ENCODE measurements around the gene EIPR1. TPM values are rescaled to one million over a fixed set of nuclear protein-coding genes. Genes with fewer than 3 reads are reported as not detected.

The EIPR1 gene
- total and polyA plus RNA-seq, 2 experiments from 2014 or later, result 17.4 to 46.3 TPM

DNA sequence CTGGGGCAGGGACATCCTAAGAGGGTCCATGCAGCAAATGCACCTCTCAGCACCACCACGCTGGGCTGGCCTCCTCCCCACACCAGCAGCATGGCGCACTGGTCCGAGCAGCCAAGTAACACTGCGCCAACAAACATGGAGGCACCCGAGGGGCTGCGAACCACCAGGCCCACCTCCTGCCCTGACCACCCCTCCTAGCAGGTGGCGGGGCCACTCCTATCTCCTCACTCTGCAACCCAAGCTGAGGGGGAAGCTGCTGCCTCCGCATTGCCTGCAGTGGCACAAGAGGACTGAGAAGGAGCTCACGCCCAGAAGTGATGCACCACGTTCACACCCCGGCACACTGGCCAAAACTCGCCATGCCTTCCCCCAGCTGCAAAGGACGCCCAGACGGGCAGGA is 94.4 kb downstream of the EIPR1 start:
- Mint-ChIP-seq H3K36me3 (ENCODE audit: low read depth) (peaks cover 14% of the 10 kb centered on the region), H3K27ac (no peak overlapping the region), H3K4me1 (peaks cover 11% of the 10 kb centered on the region), H3K27me3 (ENCODE audit: insufficient read depth, low read depth, poor library complexity) (peaks cover 2% of the 10 kb centered on the region), H3K9me3 (peaks cover 6% of the 10 kb centered on the region; the same call in 2 of the 3 replicates), H3K4me3 (no peak overlapping the region)
- H3K79me2 ChIP-seq (replicated peaks; ENCODE audit: insufficient read depth), result peaks cover 4% of the 10 kb centered on the region
- no peaks in the 10 kb centered on the region for H3K9me2 ChIP-seq (ENCODE audit: insufficient read depth)
- no peaks in the 10 kb centered on the region for H3K27me3 ChIP-seq (ENCODE audit: insufficient read depth)
- peaks cover 3% of the 10 kb centered on the region; the same call in 1 of the 2 replicates for H4K20me1 ChIP-seq (replicated peaks; ENCODE audit: insufficient read depth)
- no peak overlapping the region for H3K4me2 ChIP-seq
- H3K27ac ChIP-seq (ENCODE audit: low read depth), result no peak overlapping the region
- H3K4me3 ChIP-seq, result no peak overlapping the region
- H2AFZ ChIP-seq, result no peak overlapping the region
- no peak for TF ChIP-seq ZNF114 (CRISPR knock-in tag; IDR thresholded peaks at IDR 0.05)
- no peak for TF ChIP-seq ZNF331 (CRISPR knock-in tag; IDR thresholded peaks at IDR 0.05; ENCODE audit: low read depth)
- TF ChIP-seq, protein P1, sequence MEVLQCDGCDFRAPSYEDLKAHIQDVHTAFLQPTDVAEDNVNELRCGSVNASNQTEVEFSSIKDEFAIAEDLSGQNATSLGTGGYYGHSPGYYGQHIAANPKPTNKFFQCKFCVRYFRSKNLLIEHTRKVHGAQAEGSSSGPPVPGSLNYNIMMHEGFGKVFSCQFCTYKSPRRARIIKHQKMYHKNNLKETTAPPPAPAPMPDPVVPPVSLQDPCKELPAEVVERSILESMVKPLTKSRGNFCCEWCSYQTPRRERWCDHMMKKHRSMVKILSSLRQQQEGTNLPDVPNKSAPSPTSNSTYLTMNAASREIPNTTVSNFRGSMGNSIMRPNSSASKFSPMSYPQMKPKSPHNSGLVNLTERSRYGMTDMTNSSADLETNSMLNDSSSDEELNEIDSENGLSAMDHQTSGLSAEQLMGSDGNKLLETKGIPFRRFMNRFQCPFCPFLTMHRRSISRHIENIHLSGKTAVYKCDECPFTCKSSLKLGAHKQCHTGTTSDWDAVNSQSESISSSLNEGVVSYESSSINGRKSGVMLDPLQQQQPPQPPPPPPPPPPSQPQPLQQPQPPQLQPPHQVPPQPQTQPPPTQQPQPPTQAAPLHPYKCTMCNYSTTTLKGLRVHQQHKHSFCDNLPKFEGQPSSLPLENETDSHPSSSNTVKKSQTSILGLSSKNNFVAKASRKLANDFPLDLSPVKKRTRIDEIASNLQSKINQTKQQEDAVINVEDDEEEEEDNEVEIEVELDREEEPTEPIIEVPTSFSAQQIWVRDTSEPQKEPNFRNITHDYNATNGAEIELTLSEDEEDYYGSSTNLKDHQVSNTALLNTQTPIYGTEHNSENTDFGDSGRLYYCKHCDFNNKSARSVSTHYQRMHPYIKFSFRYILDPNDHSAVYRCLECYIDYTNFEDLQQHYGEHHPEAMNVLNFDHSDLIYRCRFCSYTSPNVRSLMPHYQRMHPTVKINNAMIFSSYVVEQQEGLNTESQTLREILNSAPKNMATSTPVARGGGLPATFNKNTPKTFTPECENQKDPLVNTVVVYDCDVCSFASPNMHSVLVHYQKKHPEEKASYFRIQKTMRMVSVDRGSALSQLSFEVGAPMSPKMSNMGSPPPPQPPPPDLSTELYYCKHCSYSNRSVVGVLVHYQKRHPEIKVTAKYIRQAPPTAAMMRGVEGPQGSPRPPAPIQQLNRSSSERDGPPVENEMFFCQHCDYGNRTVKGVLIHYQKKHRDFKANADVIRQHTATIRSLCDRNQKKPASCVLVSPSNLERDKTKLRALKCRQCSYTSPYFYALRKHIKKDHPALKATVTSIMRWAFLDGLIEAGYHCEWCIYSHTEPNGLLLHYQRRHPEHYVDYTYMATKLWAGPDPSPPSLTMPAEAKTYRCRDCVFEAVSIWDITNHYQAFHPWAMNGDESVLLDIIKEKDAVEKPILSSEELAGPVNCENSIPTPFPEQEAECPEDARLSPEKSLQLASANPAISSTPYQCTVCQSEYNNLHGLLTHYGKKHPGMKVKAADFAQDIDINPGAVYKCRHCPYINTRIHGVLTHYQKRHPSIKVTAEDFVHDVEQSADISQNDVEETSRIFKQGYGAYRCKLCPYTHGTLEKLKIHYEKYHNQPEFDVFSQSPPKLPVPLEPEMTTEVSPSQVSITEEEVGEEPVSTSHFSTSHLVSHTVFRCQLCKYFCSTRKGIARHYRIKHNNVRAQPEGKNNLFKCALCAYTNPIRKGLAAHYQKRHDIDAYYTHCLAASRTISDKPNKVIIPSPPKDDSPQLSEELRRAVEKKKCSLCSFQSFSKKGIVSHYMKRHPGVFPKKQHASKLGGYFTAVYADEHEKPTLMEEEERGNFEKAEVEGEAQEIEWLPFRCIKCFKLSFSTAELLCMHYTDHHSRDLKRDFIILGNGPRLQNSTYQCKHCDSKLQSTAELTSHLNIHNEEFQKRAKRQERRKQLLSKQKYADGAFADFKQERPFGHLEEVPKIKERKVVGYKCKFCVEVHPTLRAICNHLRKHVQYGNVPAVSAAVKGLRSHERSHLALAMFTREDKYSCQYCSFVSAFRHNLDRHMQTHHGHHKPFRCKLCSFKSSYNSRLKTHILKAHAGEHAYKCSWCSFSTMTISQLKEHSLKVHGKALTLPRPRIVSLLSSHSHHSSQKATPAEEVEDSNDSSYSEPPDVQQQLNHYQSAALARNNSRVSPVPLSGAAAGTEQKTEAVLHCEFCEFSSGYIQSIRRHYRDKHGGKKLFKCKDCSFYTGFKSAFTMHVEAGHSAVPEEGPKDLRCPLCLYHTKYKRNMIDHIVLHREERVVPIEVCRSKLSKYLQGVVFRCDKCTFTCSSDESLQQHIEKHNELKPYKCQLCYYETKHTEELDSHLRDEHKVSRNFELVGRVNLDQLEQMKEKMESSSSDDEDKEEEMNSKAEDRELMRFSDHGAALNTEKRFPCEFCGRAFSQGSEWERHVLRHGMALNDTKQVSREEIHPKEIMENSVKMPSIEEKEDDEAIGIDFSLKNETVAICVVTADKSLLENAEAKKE (CRISPR knock-in tag; IDR thresholded peaks at IDR 0.05), result no peak
- TF ChIP-seq, protein P2, sequence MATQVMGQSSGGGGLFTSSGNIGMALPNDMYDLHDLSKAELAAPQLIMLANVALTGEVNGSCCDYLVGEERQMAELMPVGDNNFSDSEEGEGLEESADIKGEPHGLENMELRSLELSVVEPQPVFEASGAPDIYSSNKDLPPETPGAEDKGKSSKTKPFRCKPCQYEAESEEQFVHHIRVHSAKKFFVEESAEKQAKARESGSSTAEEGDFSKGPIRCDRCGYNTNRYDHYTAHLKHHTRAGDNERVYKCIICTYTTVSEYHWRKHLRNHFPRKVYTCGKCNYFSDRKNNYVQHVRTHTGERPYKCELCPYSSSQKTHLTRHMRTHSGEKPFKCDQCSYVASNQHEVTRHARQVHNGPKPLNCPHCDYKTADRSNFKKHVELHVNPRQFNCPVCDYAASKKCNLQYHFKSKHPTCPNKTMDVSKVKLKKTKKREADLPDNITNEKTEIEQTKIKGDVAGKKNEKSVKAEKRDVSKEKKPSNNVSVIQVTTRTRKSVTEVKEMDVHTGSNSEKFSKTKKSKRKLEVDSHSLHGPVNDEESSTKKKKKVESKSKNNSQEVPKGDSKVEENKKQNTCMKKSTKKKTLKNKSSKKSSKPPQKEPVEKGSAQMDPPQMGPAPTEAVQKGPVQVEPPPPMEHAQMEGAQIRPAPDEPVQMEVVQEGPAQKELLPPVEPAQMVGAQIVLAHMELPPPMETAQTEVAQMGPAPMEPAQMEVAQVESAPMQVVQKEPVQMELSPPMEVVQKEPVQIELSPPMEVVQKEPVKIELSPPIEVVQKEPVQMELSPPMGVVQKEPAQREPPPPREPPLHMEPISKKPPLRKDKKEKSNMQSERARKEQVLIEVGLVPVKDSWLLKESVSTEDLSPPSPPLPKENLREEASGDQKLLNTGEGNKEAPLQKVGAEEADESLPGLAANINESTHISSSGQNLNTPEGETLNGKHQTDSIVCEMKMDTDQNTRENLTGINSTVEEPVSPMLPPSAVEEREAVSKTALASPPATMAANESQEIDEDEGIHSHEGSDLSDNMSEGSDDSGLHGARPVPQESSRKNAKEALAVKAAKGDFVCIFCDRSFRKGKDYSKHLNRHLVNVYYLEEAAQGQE (IDR thresholded peaks at IDR 0.05; ENCODE audit: unreplicated experiment), result no peak
- TF ChIP-seq, protein P3, sequence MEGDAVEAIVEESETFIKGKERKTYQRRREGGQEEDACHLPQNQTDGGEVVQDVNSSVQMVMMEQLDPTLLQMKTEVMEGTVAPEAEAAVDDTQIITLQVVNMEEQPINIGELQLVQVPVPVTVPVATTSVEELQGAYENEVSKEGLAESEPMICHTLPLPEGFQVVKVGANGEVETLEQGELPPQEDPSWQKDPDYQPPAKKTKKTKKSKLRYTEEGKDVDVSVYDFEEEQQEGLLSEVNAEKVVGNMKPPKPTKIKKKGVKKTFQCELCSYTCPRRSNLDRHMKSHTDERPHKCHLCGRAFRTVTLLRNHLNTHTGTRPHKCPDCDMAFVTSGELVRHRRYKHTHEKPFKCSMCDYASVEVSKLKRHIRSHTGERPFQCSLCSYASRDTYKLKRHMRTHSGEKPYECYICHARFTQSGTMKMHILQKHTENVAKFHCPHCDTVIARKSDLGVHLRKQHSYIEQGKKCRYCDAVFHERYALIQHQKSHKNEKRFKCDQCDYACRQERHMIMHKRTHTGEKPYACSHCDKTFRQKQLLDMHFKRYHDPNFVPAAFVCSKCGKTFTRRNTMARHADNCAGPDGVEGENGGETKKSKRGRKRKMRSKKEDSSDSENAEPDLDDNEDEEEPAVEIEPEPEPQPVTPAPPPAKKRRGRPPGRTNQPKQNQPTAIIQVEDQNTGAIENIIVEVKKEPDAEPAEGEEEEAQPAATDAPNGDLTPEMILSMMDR (conservative IDR thresholded peaks at IDR 0.05; ENCODE audit: low read depth in 2 of 2), result no peak
- TF ChIP-seq EZH2 (IDR thresholded peaks at IDR 0.05; ENCODE audit: low read depth, unreplicated experiment), result no peak
- no peak for TF ChIP-seq NANOG (IDR thresholded peaks at IDR 0.05; ENCODE audit: borderline replicate concordance)
- no peak for TF ChIP-seq EZH2phosphoT487 (IDR thresholded peaks at IDR 0.05; ENCODE audit: unreplicated experiment)
- no peak for TF ChIP-seq POLR2AphosphoS5 (IDR thresholded peaks at IDR 0.05; ENCODE audit: low read depth)
- TF ChIP-seq CREB1 (CRISPR knock-in tag; IDR thresholded peaks at IDR 0.05; ENCODE audit: low read depth), result no peak
- DNase-seq (ENCODE audit: low spot score) (no peak), ATAC-seq (no peak)
- no peaks in the 10 kb centered on the region for H3F3A ChIP-seq (replicated peaks; ENCODE audit: low read depth)
- H3K4me1 ChIP-seq (ENCODE audit: insufficient read depth), result no peaks in the 10 kb centered on the region
- H3K36me3 ChIP-seq (ENCODE audit: insufficient read depth), result no peaks in the 10 kb centered on the region
